LNCAP (cell line): ENCODE data around the gene TTBK1.

Source experiments
- CTCF ChIP-seq: fragments of 450-650 bp; IDR thresholded peaks from 2 replicates; pipeline ENCODE4 v1.5.1; 2017; ENCODE audit warnings: mild to moderate bottlenecking

TTBK1 gene

GRCh38 chr6:43250992-43251373, 7.7 kb downstream of the TTBK1 start:
- no peak for TF ChIP-seq CTCF

DNA sequence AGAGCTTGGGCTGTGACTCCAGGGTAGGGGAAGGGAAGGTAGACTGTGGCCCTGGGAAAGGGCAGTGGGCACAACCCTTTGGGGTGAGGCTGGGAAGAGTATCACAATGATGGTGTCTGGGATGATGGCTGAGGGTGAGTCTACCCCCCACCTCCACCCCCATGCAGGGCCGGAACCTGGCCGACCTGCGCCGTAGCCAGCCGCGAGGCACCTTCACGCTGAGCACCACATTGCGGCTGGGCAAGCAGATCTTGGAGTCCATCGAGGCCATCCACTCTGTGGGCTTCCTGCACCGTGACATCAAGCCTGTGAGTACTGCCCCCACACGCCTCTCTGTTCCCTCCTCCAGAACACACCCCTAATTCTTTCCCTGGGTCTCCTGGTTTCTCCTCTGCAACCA, 10.1 kb downstream of the TTBK1 start:
- TF ChIP-seq CTCF: no peak

DNA sequence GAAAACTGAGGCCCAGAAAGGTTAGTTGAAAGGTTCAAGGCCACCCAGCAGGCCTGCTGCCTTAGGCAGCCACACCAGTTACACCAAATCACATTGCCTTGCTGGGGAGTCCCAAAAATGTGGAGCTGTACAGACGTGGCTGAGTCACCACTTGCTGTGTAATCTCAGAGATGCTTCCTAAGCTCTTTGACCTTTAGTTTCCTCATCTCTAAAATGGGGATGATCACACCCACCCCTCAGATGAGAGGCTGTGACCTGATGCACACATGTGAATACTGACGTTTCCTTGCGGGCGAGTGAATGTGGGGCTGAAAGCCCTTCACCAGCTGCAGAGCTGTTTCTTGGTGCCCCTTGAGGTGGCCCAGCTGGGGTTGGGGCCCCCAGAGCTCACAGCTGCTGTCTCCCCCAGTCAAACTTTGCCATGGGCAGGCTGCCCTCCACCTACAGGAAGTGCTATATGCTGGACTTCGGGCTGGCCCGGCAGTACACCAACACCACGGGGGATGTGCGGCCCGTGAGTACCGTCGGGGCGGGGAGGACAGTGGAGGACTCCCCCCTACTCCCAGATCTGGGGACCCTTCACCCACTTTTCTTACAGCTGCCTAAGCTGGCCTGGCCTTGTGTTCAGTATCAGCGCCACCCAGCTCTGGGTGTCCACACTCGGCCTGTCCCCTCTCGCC, 11.0 kb downstream of the TTBK1 start:
- no peak for TF ChIP-seq CTCF

- TF ChIP-seq CTCF: no peak
These were observed 11.6 kb downstream of the TTBK1 start for GRCh38 chr6:43254846-43255245.

- TF ChIP-seq CTCF: no peak
These were observed 12.2 kb downstream of the TTBK1 start for GRCh38 chr6:43255408-43256054.

- no peak for TF ChIP-seq CTCF
These were observed 13.5 kb downstream of the TTBK1 start for GRCh38 chr6:43256670-43257366.

DNA sequence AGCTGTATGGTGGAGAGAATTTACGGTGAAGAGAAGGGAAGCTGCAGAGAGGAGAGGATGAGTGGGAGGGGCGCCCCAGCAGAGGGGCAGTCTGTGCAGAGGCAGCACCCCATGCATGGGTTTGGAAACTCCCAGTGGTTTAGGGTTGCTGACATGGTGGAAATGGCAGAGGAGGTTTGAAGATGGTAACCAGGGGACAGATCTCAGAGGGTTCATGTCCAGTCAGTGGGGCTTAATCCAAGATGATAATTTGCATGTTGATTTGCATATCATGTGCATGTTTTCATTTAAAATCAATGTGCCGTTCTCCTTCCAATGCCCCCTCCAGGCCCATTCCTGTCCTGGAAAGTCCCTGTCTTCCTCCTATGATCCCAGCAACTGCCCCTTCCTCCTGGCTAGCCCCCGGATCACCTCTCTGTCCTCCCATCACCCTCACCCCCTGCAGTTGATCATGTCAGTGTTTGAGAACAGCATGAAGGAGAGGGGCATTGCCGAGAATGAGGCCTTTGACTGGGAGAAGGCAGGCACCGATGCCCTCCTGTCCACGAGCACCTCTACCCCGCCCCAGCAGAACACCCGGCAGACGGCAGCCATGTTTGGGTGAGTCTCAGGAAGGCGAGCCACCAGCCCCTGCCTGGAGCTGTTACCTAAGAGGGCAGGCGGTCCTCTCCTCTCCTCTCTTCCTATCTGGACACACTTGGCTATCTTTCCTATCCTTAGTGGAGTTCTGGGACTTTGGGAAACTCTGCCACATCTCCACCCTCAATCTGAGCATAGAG, 14.3 kb downstream of the TTBK1 start:
- TF ChIP-seq CTCF: no peak
